ENCODE measurements around the gene PSMG4. TPM values are rescaled to one million over a fixed set of nuclear protein-coding genes. Genes with fewer than 3 reads are reported as not detected.

The PSMG4 gene
- total and polyA plus RNA-seq, 9 of the 15 experiments (the other 6 are each of a cell fraction or from before 2014, with no cell fraction given): 12.9 to 185 (median 52.0) TPM

GRCh38 chr6:3291987-3292386 is 33.2 kb downstream of the PSMG4 start (continued):
- TF ChIP-seq RERE (CRISPR knock-in tag; IDR thresholded peaks at IDR 0.05; ENCODE audit: borderline replicate concordance) (no peak), MED1 (CRISPR knock-in tag; IDR thresholded peaks at IDR 0.05; ENCODE audit: borderline replicate concordance) (no peak), ZNF239 (CRISPR knock-in tag; IDR thresholded peaks at IDR 0.05) (no peak), CBFA2T3 (IDR thresholded peaks at IDR 0.05) (peak; percentile 83), ZC3H11A (IDR thresholded peaks at IDR 0.05; ENCODE audit: low read depth, low read length) (no peak), ZNF3 (CRISPR knock-in tag; IDR thresholded peaks at IDR 0.05) (no peak), FOXJ3 (CRISPR knock-in tag; IDR thresholded peaks at IDR 0.05) (no peak), CTCF (IDR thresholded peaks at IDR 0.05 in 2 of 3, conservative IDR thresholded peaks at IDR 0.05 in 1 of 3; ENCODE audit: insufficient read depth in 2 of 3, low read depth in 1 of 3, low read length in 3 of 3) (no peak), ZNF830 (CRISPR knock-in tag; IDR thresholded peaks at IDR 0.05) (no peak), RAD51 (IDR thresholded peaks at IDR 0.05; ENCODE audit: borderline replicate concordance, low read depth) (no peak), SETDB1 (IDR thresholded peaks at IDR 0.05; ENCODE audit: low read length) (no peak), ZNF23 (CRISPR knock-in tag; IDR thresholded peaks at IDR 0.05) (no peak), E2F1 (CRISPR knock-in tag; IDR thresholded peaks at IDR 0.05) (no peak), POLR2H (tag; IDR thresholded peaks at IDR 0.05; ENCODE audit: low read depth) (no peak), RBM34 (IDR thresholded peaks at IDR 0.05; ENCODE audit: borderline replicate concordance, insufficient read depth, low read length) (no peak), PKNOX1 (IDR thresholded peaks at IDR 0.05) (peak; percentile 89), KDM4B (IDR thresholded peaks at IDR 0.05; ENCODE audit: borderline replicate concordance in 2 of 2, low read depth in 1 of 2) (no peak), NFATC3 (IDR thresholded peaks at IDR 0.05) (no peak), ZNF24 (IDR thresholded peaks at IDR 0.05) (peak; percentile 52; the same call in 1 of the 2 replicates), NR4A1 (CRISPR knock-in tag; IDR thresholded peaks at IDR 0.05) (no peak), NR4A1 (tag; IDR thresholded peaks at IDR 0.05) (no peak), ZNF444 (CRISPR knock-in tag; IDR thresholded peaks at IDR 0.05) (no peak)
